Measurements from ENCODE around the gene TAB3. TPM values are rescaled to one million over a fixed set of nuclear protein-coding genes. Genes with fewer than 3 reads are reported as not detected.

TAB3 gene
- total and polyA plus RNA-seq, 2 of the 4 experiments (the other 2 are of a cell fraction) = 4.7 to 6.4 TPM

GRCh38 chrX:30880058-30880457, 9.0 kb downstream of the TAB3 start:
- no CpG with 5 or more reads among the region's 3 CpGs for WGBS, 2 experiments (ENCODE audit: extremely low coverage in 2 of 2, insufficient read length in 1 of 2)
- no peak overlapping the region for H3K4me2 ChIP-seq (ENCODE audit: low read depth, low read length)
- in situ Hi-C loops (cut with MboI; ENCODE audit: low sequenced_read_pairs) = no loop called here
- no peaks in the 10 kb centered on the region; the same call in 1 of the 2 replicates for H3K4me1 ChIP-seq (ENCODE audit: control insufficient read depth, insufficient read depth, low read length)
- H2AK5ac ChIP-seq (ENCODE audit: low read depth, low read length) = no peak overlapping the region
- no peak overlapping the region for H3K18ac ChIP-seq (ENCODE audit: low read depth, low read length)
- H3K14ac ChIP-seq (replicated peaks; ENCODE audit: low read depth, low read length) = no peak overlapping the region
- H3K4me3 ChIP-seq (ENCODE audit: insufficient read depth, low read depth, low read length) = no peak overlapping the region
- TF ChIP-seq NFE2L2 (IDR thresholded peaks at IDR 0.05; ENCODE audit: low read depth, low read length) (no peak), MXI1 (IDR thresholded peaks at IDR 0.05; ENCODE audit: borderline replicate concordance, low read depth, low read length) (no peak), CTCF (conservative IDR thresholded peaks at IDR 0.05; ENCODE audit: low read depth, low read length) (no peak), FOS (IDR thresholded peaks at IDR 0.05; ENCODE audit: low read depth, low read length) (no peak), CHD1 (IDR thresholded peaks at IDR 0.05; ENCODE audit: low read depth, low read length) (no peak), RFX5 (IDR thresholded peaks at IDR 0.05; ENCODE audit: low read depth, low read length) (no peak), MAZ (IDR thresholded peaks at IDR 0.05; ENCODE audit: borderline replicate concordance, low read depth, low read length) (no peak), BHLHE40 (IDR thresholded peaks at IDR 0.05; ENCODE audit: low read depth, low read length) (no peak), RCOR1 (IDR thresholded peaks at IDR 0.05; ENCODE audit: insufficient replicate concordance, low read length) (no peak), RAD21 (IDR thresholded peaks at IDR 0.05; ENCODE audit: low read length) (no peak), ELK1 (IDR thresholded peaks at IDR 0.05; ENCODE audit: borderline replicate concordance, low read depth, low read length) (no peak), POLR2A (IDR thresholded peaks at IDR 0.05; ENCODE audit: low read depth, low read length) (no peak), SMC3 (IDR thresholded peaks at IDR 0.05; ENCODE audit: low read depth, low read length) (no peak)
- no peak overlapping the region for H3K9ac ChIP-seq (ENCODE audit: low read depth, low read length)
- H2BK5ac ChIP-seq (ENCODE audit: low read depth, low read length, poor library complexity, severe bottlenecking) = no peak overlapping the region
- ChIA-PET CTCF (no interaction called here), POLR2A (ENCODE audit: unreplicated experiment) (no interaction called here)
- H3K36me3 ChIP-seq (ENCODE audit: control insufficient read depth, insufficient read depth, low read length) = no peaks in the 10 kb centered on the region
- ATAC-seq (ENCODE audit: low read depth) (no peak), DNase-seq (no peak)
- dilution Hi-C loops (cut with HindIII; ENCODE audit: low sequenced_read_pairs, unreplicated experiment) = no loop called here
- H4K20me1 ChIP-seq (ENCODE audit: insufficient read depth, low read length) = no peaks in the 10 kb centered on the region
- no peak overlapping the region for H4K5ac ChIP-seq (ENCODE audit: low read depth, low read length)
- no peaks in the 10 kb centered on the region for H3K9me1 ChIP-seq (ENCODE audit: insufficient read depth, low read length)
- H3K23ac ChIP-seq (ENCODE audit: low read depth, low read length) = no peak overlapping the region
- H3K9me3 ChIP-seq (ENCODE audit: control insufficient read depth, insufficient read depth, low read length) = no peaks in the 10 kb centered on the region
- BruUV-seq (replicated peaks) = no TSS peak
- no peak overlapping the region for H2AK9ac ChIP-seq (replicated peaks; ENCODE audit: low read depth, low read length, poor library complexity)
- no peak overlapping the region for H3K4ac ChIP-seq (ENCODE audit: low read depth, low read length)
- no peak overlapping the region for H2BK120ac ChIP-seq (ENCODE audit: low read depth, low read length)
- H3K27ac ChIP-seq (ENCODE audit: insufficient read depth, low read length) = no peak overlapping the region
- no peaks in the 10 kb centered on the region for H3K27me3 ChIP-seq (ENCODE audit: control insufficient read depth, insufficient read depth, low read length)
- H4K8ac ChIP-seq (ENCODE audit: low read depth in 2 of 2, low read length in 2 of 2) = no peak overlapping the region
- no peak overlapping the region for H2BK20ac ChIP-seq (ENCODE audit: low read depth, low read length)
- peaks cover 2 to 3% of the 10 kb centered on the region in 2 experiments; a peak in 2 of 4 replicates for H3K79me1 ChIP-seq (ENCODE audit: low read depth in 1 of 2, low read length in 2 of 2)
- H4K91ac ChIP-seq (ENCODE audit: insufficient read depth, low read depth, low read length) = no peak overlapping the region
- H2BK15ac ChIP-seq (ENCODE audit: low read depth, low read length) = no peak overlapping the region
- H2AFZ ChIP-seq (replicated peaks; ENCODE audit: low read length, poor library complexity) = no peak overlapping the region
- H3K56ac ChIP-seq (ENCODE audit: extremely low read depth, insufficient read depth, low read length) = no peak overlapping the region
- intact Hi-C loops (cut with micrococcal nuclease) = no loop called here

Data from IMR-90 (cell line).